SK-N-SH (cell line): ENCODE data around the gene CADM1. TPM values are rescaled to one million over a fixed set of nuclear protein-coding genes. Genes with fewer than 3 reads are reported as not detected.

ENCODE experiments used
- CHD2 ChIP-seq: fragments of 150-350 bp; IDR thresholded peaks from 2 replicates; pipeline ENCODE4 v1.6.1; 2018; ENCODE audit warnings: low read length; ENCODE audit not compliant: partially characterized antibody
- ELF1 ChIP-seq: IDR thresholded peaks from 2 replicates; pipeline ENCODE4 v1.4.0; 2012
- EP300 ChIP-seq, 2 experiments: IDR thresholded peaks; 2 replicates each; pipeline versions ENCODE4 v1.4.0 to v1.6.1; 2012; ENCODE audit warnings: borderline replicate concordance in 1 of 2, low read depth in 1 of 2, low read length in 1 of 2
- EZH2phosphoT487 ChIP-seq: fragments of 200-600 bp; sonication (generic); IDR thresholded peaks from 2 replicates; pipeline ENCODE4 v1.6.1; 2017; ENCODE audit warnings: low read depth, mixed run types, mild to moderate bottlenecking, antibody characterized with exemption, moderate library complexity, borderline replicate concordance
- FOSL2 ChIP-seq: IDR thresholded peaks from 2 replicates; pipeline ENCODE4 v1.4.0; 2012; ENCODE audit warnings: low read depth, mild to moderate bottlenecking, moderate library complexity, borderline replicate concordance
- GABPA ChIP-seq: IDR thresholded peaks from 2 replicates; pipeline ENCODE4 v1.4.0; 2012; ENCODE audit warnings: low read depth, mild to moderate bottlenecking
- MEF2A ChIP-seq: IDR thresholded peaks from 2 replicates; pipeline ENCODE4 v1.4.0; 2012; ENCODE audit warnings: low read depth, borderline replicate concordance
- POLR2AphosphoS5 ChIP-seq: IDR thresholded peaks from 2 replicates; pipeline ENCODE4 v1.6.1; 2012; ENCODE audit warnings: low read depth, low read length
- RAD21 ChIP-seq: IDR thresholded peaks from 2 replicates; pipeline ENCODE4 v1.6.1; 2012; ENCODE audit warnings: mild to moderate bottlenecking, low read length
- REST ChIP-seq: IDR thresholded peaks from 2 replicates; pipeline ENCODE4 v1.6.1; 2012; ENCODE audit warnings: mild to moderate bottlenecking, low read depth, low read length, moderate library complexity
- RFX5 ChIP-seq: IDR thresholded peaks from 2 replicates; pipeline ENCODE4 v1.6.1; 2012; ENCODE audit warnings: mild to moderate bottlenecking, improper control_type of control experiment, low read length
- SMC3 ChIP-seq: IDR thresholded peaks from 2 replicates; pipeline ENCODE4 v1.6.1; 2012; ENCODE audit warnings: low read depth, low read length, improper control_type of control experiment
- TCF12 ChIP-seq: IDR thresholded peaks from 2 replicates; pipeline ENCODE4 v1.4.0; 2012
- TEAD4 ChIP-seq: IDR thresholded peaks from 2 replicates; pipeline ENCODE4 v1.4.0; 2012; ENCODE audit warnings: mild to moderate bottlenecking, borderline replicate concordance; ENCODE audit not compliant: insufficient read depth
- polyA plus RNA-seq, 3 experiments: library from polyadenylated mRNA; depleted of rRNA; stranded (reverse); fragments of >200 nt; gene quantifications; 2 replicates each; pipeline ENCODE4 v1.2.3, GENCODE V29; 2012
- TF ChIP-seq, protein P1 (sequence below): fragments of 150-350 bp; IDR thresholded peaks from 2 replicates; pipeline ENCODE4 v1.6.1; 2017; ENCODE audit warnings: antibody characterized with exemption, low read length, low read depth, borderline replicate concordance
- TF ChIP-seq, protein P2 (sequence below): fragments of 200-600 bp; sonication (generic); IDR thresholded peaks from 2 replicates; pipeline ENCODE4 v1.6.1; 2017; ENCODE audit warnings: antibody characterized with exemption, mild to moderate bottlenecking, moderate library complexity
- TF ChIP-seq, protein P3 (sequence below): IDR thresholded peaks from 2 replicates; pipeline ENCODE4 v1.4.0; 2012; ENCODE audit warnings: low read depth, borderline replicate concordance

CADM1 gene
- polyA plus RNA-seq, 1 of the 3 experiments (the other 2 are of a cell fraction) = 7.9 TPM

GRCh38 chr11:115409691-115410220 lies 94.5 kb downstream of the CADM1 start (continued):
- TF ChIP-seq REST (no peak), RFX5 (peak; percentile 45; the same call in 1 of the 2 replicates), RAD21 (peak; percentile 11; the same call in 1 of the 2 replicates), POLR2AphosphoS5 (0 out of 2 replicates have a peak, but pooled peaks have one; percentile 34), GABPA (no peak), MEF2A (no peak), FOSL2 (no peak), EZH2phosphoT487 (no peak), CHD2 (peak; percentile 84), ELF1 (no peak), SMC3 (no peak), EP300 (IDR thresholded peaks at IDR 0.05; ENCODE audit: borderline replicate concordance in 1 of 2, low read depth in 1 of 2, low read length in 1 of 2) (peak in 1 of 2 experiments; percentile 88; a peak in 2 of 4 replicates), TEAD4 (no peak), TCF12 (peak; percentile 36)
- TF ChIP-seq, protein P1, sequence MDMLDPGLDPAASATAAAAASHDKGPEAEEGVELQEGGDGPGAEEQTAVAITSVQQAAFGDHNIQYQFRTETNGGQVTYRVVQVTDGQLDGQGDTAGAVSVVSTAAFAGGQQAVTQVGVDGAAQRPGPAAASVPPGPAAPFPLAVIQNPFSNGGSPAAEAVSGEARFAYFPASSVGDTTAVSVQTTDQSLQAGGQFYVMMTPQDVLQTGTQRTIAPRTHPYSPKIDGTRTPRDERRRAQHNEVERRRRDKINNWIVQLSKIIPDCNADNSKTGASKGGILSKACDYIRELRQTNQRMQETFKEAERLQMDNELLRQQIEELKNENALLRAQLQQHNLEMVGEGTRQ = no peak
- TF ChIP-seq, protein P2, sequence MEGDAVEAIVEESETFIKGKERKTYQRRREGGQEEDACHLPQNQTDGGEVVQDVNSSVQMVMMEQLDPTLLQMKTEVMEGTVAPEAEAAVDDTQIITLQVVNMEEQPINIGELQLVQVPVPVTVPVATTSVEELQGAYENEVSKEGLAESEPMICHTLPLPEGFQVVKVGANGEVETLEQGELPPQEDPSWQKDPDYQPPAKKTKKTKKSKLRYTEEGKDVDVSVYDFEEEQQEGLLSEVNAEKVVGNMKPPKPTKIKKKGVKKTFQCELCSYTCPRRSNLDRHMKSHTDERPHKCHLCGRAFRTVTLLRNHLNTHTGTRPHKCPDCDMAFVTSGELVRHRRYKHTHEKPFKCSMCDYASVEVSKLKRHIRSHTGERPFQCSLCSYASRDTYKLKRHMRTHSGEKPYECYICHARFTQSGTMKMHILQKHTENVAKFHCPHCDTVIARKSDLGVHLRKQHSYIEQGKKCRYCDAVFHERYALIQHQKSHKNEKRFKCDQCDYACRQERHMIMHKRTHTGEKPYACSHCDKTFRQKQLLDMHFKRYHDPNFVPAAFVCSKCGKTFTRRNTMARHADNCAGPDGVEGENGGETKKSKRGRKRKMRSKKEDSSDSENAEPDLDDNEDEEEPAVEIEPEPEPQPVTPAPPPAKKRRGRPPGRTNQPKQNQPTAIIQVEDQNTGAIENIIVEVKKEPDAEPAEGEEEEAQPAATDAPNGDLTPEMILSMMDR = no peak
- TF ChIP-seq, protein P3, sequence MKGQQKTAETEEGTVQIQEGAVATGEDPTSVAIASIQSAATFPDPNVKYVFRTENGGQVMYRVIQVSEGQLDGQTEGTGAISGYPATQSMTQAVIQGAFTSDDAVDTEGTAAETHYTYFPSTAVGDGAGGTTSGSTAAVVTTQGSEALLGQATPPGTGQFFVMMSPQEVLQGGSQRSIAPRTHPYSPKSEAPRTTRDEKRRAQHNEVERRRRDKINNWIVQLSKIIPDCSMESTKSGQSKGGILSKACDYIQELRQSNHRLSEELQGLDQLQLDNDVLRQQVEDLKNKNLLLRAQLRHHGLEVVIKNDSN = no peak
